A673 (cell line): Measurements from ENCODE around the gene TBC1D9B.

Experiments used
- CTCF ChIP-seq: fragments of 300-800, 200-600 bp; sonication (generic); conservative IDR thresholded peaks from 2 replicates; pipeline ENCODE4 v1.5.1; 2017; ENCODE audit warnings: low read depth, mild to moderate bottlenecking, antibody characterized with exemption, low read length, moderate library complexity, mixed read lengths
- EZH2 ChIP-seq: fragments of 200-600 bp; sonication (generic); IDR thresholded peaks from 2 replicates; pipeline ENCODE4 v1.6.1; 2017; ENCODE audit warnings: borderline replicate concordance, low read depth, mild to moderate bottlenecking, mixed read lengths, antibody characterized with exemption, low read length; ENCODE audit not compliant: poor library complexity, severe bottlenecking

- TF ChIP-seq CTCF (no peak), EZH2 (no peak)
These were observed 22.1 kb downstream of the TBC1D9B start for GRCh38 chr5:179885491-179886090.
